Measurements from ENCODE around the gene TBC1D2B. TPM values are rescaled to one million over a fixed set of nuclear protein-coding genes. Genes with fewer than 3 reads are reported as not detected.

Gene TBC1D2B
- total and polyA plus RNA-seq, 4 donors, result 8.4 to 119 (median 22.0) TPM

DNA sequence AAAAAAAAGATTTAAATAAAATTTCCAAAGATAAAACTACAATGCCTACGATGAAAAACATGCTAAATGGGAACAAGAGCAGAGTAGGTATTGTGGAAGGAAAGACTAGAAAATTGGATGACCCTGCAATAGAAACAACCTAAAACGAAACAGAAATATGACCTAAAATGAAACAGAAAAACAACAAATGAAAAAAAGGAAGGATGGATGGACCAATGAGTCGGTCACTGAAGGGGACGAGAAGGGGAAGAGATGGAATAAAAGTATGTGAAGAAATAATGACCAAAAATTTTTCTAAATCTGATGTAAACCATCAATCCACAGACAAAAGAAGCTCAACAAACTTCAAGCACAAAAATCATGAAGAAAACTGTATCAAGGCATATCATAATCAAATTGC is 44.8 kb downstream of the TBC1D2B start:
- Histone ChIP-seq H3K4me3 (ENCODE audit: low read depth in 1 of 3, low read length in 3 of 3) (no peak overlapping the region), H3K27me3 (ENCODE audit: control insufficient read depth in 4 of 4, insufficient read depth in 4 of 4, low read length in 3 of 4) (no peaks in the 10 kb centered on the region), H3K9ac (ENCODE audit: low read depth in 1 of 2, low read length in 2 of 2) (peak overlapping the region in 1 of 2 donors; percentile 43), H3K4me1 (ENCODE audit: control insufficient read depth in 4 of 4, insufficient read depth in 4 of 4, low read length in 3 of 4) (peaks cover 10 to 35% (median 28%) of the 10 kb centered on the region in 4 donors), H3K27ac (ENCODE audit: low read depth in 1 of 2, low read length in 2 of 2) (no peak overlapping the region), H3K9me3 (ENCODE audit: control insufficient read depth in 4 of 4, low read length in 3 of 4) (no peaks in the 10 kb centered on the region), H3K36me3 (ENCODE audit: control insufficient read depth in 4 of 4, insufficient read depth in 3 of 4, low read depth in 1 of 4, low read length in 3 of 4) (peaks cover 2 to 13% (median 10%) of the 10 kb centered on the region in 4 donors)
- no peak for DNase-seq (ENCODE audit: low spot score)
- WGBS, result 81% methylated on average over 4 of the region's 4 CpGs
- TF ChIP-seq HNF4G (IDR thresholded peaks at IDR 0.05) (no peak), YY1 (IDR thresholded peaks at IDR 0.05) (no peak), EGR1 (IDR thresholded peaks at IDR 0.05; ENCODE audit: low read depth in 2 of 2) (no peak), NR2F2 (IDR thresholded peaks at IDR 0.05) (no peak)
- TF ChIP-seq, protein P1, sequence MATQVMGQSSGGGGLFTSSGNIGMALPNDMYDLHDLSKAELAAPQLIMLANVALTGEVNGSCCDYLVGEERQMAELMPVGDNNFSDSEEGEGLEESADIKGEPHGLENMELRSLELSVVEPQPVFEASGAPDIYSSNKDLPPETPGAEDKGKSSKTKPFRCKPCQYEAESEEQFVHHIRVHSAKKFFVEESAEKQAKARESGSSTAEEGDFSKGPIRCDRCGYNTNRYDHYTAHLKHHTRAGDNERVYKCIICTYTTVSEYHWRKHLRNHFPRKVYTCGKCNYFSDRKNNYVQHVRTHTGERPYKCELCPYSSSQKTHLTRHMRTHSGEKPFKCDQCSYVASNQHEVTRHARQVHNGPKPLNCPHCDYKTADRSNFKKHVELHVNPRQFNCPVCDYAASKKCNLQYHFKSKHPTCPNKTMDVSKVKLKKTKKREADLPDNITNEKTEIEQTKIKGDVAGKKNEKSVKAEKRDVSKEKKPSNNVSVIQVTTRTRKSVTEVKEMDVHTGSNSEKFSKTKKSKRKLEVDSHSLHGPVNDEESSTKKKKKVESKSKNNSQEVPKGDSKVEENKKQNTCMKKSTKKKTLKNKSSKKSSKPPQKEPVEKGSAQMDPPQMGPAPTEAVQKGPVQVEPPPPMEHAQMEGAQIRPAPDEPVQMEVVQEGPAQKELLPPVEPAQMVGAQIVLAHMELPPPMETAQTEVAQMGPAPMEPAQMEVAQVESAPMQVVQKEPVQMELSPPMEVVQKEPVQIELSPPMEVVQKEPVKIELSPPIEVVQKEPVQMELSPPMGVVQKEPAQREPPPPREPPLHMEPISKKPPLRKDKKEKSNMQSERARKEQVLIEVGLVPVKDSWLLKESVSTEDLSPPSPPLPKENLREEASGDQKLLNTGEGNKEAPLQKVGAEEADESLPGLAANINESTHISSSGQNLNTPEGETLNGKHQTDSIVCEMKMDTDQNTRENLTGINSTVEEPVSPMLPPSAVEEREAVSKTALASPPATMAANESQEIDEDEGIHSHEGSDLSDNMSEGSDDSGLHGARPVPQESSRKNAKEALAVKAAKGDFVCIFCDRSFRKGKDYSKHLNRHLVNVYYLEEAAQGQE (IDR thresholded peaks at IDR 0.05), result no peak

DNA sequence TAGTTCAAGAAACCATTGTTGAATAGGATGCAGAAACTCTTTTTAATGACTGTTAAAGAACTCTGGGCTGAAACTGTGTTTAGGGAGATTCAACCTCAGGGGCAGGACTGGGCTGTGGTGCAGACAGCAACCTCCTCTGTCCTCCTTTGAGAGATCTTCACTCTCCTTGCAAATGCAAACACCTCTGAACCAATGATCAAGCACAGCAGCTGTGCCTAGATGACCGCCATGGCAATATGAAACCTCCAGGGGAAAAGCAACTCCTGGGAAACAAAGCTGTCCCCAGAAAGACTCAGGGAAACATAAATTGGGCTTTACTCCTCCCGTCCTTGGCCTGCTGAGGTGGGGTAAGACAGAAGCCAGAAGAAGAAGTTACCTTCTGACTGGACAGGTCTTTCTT is 52.6 kb downstream of the TBC1D2B start:
- H3K27ac ChIP-seq (ENCODE audit: low read depth in 1 of 2, low read length in 2 of 2), result peak overlapping the region in 1 of 2 donors; percentile 32
- no peaks in the 10 kb centered on the region for H3K27me3 ChIP-seq (ENCODE audit: control insufficient read depth in 4 of 4, insufficient read depth in 4 of 4, low read length in 3 of 4)
- 93% methylated on average over 2 of the region's 2 CpGs for WGBS
- DNase-seq (ENCODE audit: low spot score), result no peak
- H3K4me3 ChIP-seq (ENCODE audit: low read depth in 1 of 3, low read length in 3 of 3), result no peak overlapping the region
- TF ChIP-seq SP1 (IDR thresholded peaks at IDR 0.05) (no peak), EGR1 (IDR thresholded peaks at IDR 0.05; ENCODE audit: low read depth in 2 of 2) (no peak)
- H3K9me3 ChIP-seq (ENCODE audit: control insufficient read depth in 4 of 4, low read length in 3 of 4), result no peaks in the 10 kb centered on the region
- no peak overlapping the region for H3K9ac ChIP-seq (ENCODE audit: low read depth in 1 of 2, low read length in 2 of 2)
- H3K4me1 ChIP-seq (ENCODE audit: control insufficient read depth in 4 of 4, insufficient read depth in 4 of 4, low read length in 3 of 4), result peaks cover 0 to 17% (median 10%) of the 10 kb centered on the region in 4 donors
- H3K36me3 ChIP-seq (ENCODE audit: control insufficient read depth in 4 of 4, insufficient read depth in 3 of 4, low read depth in 1 of 4, low read length in 3 of 4), result peaks cover 6 to 54% (median 27%) of the 10 kb centered on the region in 4 donors

DNA sequence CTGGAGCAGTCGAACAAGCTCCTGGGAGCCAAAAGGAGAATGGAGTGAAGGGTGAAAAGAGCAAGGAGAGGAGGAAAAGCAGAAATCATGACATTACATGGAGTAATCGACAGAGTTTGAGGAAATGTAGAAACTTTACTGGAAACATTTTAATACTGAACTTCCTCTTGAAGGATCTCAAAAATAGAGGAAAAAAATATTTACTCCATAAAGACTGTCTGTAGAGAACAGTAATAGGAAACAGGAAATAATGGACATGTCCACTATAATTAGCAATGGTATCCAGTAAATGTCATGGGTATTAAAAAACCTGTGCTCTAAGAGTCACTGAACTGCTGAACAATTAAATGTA is 53.0 kb downstream of the TBC1D2B start:
- H3K9me3 ChIP-seq (ENCODE audit: control insufficient read depth in 4 of 4, low read length in 3 of 4), result no peaks in the 10 kb centered on the region
- no peak for DNase-seq (ENCODE audit: low spot score)
- H3K4me3 ChIP-seq (ENCODE audit: low read depth in 1 of 3, low read length in 3 of 3), result no peak overlapping the region
- 75% methylated on average over 2 of the region's 2 CpGs for WGBS
- peaks cover 0 to 20% (median 12%) of the 10 kb centered on the region in 4 donors for H3K4me1 ChIP-seq (ENCODE audit: control insufficient read depth in 4 of 4, insufficient read depth in 4 of 4, low read length in 3 of 4)
- peak overlapping the region in 1 of 2 donors; percentile 32 for H3K27ac ChIP-seq (ENCODE audit: low read depth in 1 of 2, low read length in 2 of 2)
- no peak overlapping the region for H3K9ac ChIP-seq (ENCODE audit: low read depth in 1 of 2, low read length in 2 of 2)
- no peaks in the 10 kb centered on the region for H3K27me3 ChIP-seq (ENCODE audit: control insufficient read depth in 4 of 4, insufficient read depth in 4 of 4, low read length in 3 of 4)
- peaks cover 6 to 50% (median 24%) of the 10 kb centered on the region in 4 donors for H3K36me3 ChIP-seq (ENCODE audit: control insufficient read depth in 4 of 4, insufficient read depth in 3 of 4, low read depth in 1 of 4, low read length in 3 of 4)
- no peak for TF ChIP-seq HNF4G (IDR thresholded peaks at IDR 0.05)
- TF ChIP-seq, protein P2, sequence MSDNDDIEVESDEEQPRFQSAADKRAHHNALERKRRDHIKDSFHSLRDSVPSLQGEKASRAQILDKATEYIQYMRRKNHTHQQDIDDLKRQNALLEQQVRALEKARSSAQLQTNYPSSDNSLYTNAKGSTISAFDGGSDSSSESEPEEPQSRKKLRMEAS (IDR thresholded peaks at IDR 0.05), result no peak
- TF ChIP-seq, protein P3, sequence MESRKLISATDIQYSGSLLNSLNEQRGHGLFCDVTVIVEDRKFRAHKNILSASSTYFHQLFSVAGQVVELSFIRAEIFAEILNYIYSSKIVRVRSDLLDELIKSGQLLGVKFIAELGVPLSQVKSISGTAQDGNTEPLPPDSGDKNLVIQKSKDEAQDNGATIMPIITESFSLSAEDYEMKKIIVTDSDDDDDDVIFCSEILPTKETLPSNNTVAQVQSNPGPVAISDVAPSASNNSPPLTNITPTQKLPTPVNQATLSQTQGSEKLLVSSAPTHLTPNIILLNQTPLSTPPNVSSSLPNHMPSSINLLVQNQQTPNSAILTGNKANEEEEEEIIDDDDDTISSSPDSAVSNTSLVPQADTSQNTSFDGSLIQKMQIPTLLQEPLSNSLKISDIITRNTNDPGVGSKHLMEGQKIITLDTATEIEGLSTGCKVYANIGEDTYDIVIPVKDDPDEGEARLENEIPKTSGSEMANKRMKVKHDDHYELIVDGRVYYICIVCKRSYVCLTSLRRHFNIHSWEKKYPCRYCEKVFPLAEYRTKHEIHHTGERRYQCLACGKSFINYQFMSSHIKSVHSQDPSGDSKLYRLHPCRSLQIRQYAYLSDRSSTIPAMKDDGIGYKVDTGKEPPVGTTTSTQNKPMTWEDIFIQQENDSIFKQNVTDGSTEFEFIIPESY (IDR thresholded peaks at IDR 0.05), result no peak
- TF ChIP-seq TAF1 (conservative IDR thresholded peaks at IDR 0.05), result no peak
- no peak for TF ChIP-seq FOXA1 (IDR thresholded peaks at IDR 0.05)
- TF ChIP-seq NR2F2 (IDR thresholded peaks at IDR 0.05), result peak; percentile 41

All from liver (tissue), 9 donors.